ENCODE results near the gene TACC2. TPM values are rescaled to one million over a fixed set of nuclear protein-coding genes. Genes with fewer than 3 reads are reported as not detected.
"Not testable (repeated sequence)": the region's sequence is repeated elsewhere in the genome, so short reads cannot be mapped to it uniquely, and the experiment has no call there.

Gene TACC2
- polyA plus RNA-seq, 1 donor from 2014 or later: not detected

GRCh38 chr10:122001698-122002097 is 12.7 kb downstream of the TACC2 start:
- no peaks in the 10 kb centered on the region for H3K4me1 Mint-ChIP-seq
- no peak overlapping the region for H3K27ac Mint-ChIP-seq
- no peaks in the 10 kb centered on the region for H3K36me3 Mint-ChIP-seq
- H3K4me3 Mint-ChIP-seq: no peak overlapping the region
- peaks cover 2% of the 10 kb centered on the region for H3K27me3 Mint-ChIP-seq
- H3K9me3 Mint-ChIP-seq: peaks cover 6 to 35% (median 20%) of the 10 kb centered on the region in 3 donors

- H3K27ac Mint-ChIP-seq: no peak overlapping the region
- peaks cover 4% of the 10 kb centered on the region for H3K36me3 Mint-ChIP-seq
- peaks cover 11% of the 10 kb centered on the region for H3K27me3 Mint-ChIP-seq
- peaks cover 4 to 9% (median 6%) of the 10 kb centered on the region in 3 donors for H3K9me3 Mint-ChIP-seq
- H3K4me1 Mint-ChIP-seq: no peaks in the 10 kb centered on the region
- no peak overlapping the region for H3K4me3 Mint-ChIP-seq
Measured at GRCh38 chr10:122007415-122007814, 18.5 kb downstream of the TACC2 start.

GRCh38 chr10:122010405-122011050 is 21.6 kb downstream of the TACC2 start:
- peaks cover 13% of the 10 kb centered on the region for H3K27me3 Mint-ChIP-seq
- H3K36me3 Mint-ChIP-seq: peaks cover 4% of the 10 kb centered on the region
- no peak overlapping the region for H3K27ac Mint-ChIP-seq
- no peaks in the 10 kb centered on the region for H3K4me1 Mint-ChIP-seq
- H3K9me3 Mint-ChIP-seq: peaks cover 0 to 3% (median 0%) of the 10 kb centered on the region in 3 donors
- H3K4me3 Mint-ChIP-seq: no peak overlapping the region

- no peaks in the 10 kb centered on the region for H3K4me1 Mint-ChIP-seq
Measured at GRCh38 chr10:122012731-122013130, 23.8 kb downstream of the TACC2 start.

GRCh38 chr10:122013311-122013780 is 24.4 kb downstream of the TACC2 start:
- Mint-ChIP-seq H3K4me1 (no peaks in the 10 kb centered on the region), H3K36me3 (peaks cover 2% of the 10 kb centered on the region)

More at GRCh38 chr10:122012731-122013130, 23.8 kb downstream of the TACC2 start:
- Mint-ChIP-seq H3K27me3 (peaks cover 13% of the 10 kb centered on the region), H3K36me3 (peaks cover 4% of the 10 kb centered on the region), H3K9me3 (peaks cover 0 to 3% (median 0%) of the 10 kb centered on the region in 3 donors), H3K4me3 (no peak overlapping the region), H3K27ac (no peak overlapping the region)

GRCh38 chr10:122014652-122015248 is 25.8 kb downstream of the TACC2 start:
- H3K27me3 Mint-ChIP-seq: peaks cover 16% of the 10 kb centered on the region
- no peaks in the 10 kb centered on the region for H3K4me1 Mint-ChIP-seq
- H3K9me3 Mint-ChIP-seq: peaks cover 0 to 3% (median 0%) of the 10 kb centered on the region in 3 donors
- H3K4me3 Mint-ChIP-seq: no peak overlapping the region
- H3K36me3 Mint-ChIP-seq: peaks cover 2% of the 10 kb centered on the region
- H3K27ac Mint-ChIP-seq: no peak overlapping the region

More at GRCh38 chr10:122013311-122013780, 24.4 kb downstream of the TACC2 start:
- peaks cover 13% of the 10 kb centered on the region for H3K27me3 Mint-ChIP-seq
- H3K4me3 Mint-ChIP-seq: no peak overlapping the region
- peaks cover 0 to 3% (median 0%) of the 10 kb centered on the region in 3 donors for H3K9me3 Mint-ChIP-seq
- no peak overlapping the region for H3K27ac Mint-ChIP-seq

- H3K27ac Mint-ChIP-seq, H3K4me1 Mint-ChIP-seq, H3K4me3 Mint-ChIP-seq, H3K27me3 Mint-ChIP-seq, H3K36me3 Mint-ChIP-seq, H3K9me3 Mint-ChIP-seq: not testable (repeated sequence)
Measured at GRCh38 chr10:122017926-122018325, 29.0 kb downstream of the TACC2 start.

- Mint-ChIP-seq H3K4me3 (no peak overlapping the region), H3K27me3 (peaks cover 3% of the 10 kb centered on the region), H3K4me1 (no peaks in the 10 kb centered on the region)
Measured at GRCh38 chr10:122018491-122018890, 29.5 kb downstream of the TACC2 start.

GRCh38 chr10:122018951-122019413 is 30.0 kb downstream of the TACC2 start:
- no peak overlapping the region for H3K4me3 Mint-ChIP-seq
- no peaks in the 10 kb centered on the region for H3K4me1 Mint-ChIP-seq
- no peaks in the 10 kb centered on the region for H3K36me3 Mint-ChIP-seq
- no peak overlapping the region for H3K27ac Mint-ChIP-seq
- H3K9me3 Mint-ChIP-seq: peaks cover 0 to 4% (median 3%) of the 10 kb centered on the region in 3 donors
- peaks cover 3% of the 10 kb centered on the region for H3K27me3 Mint-ChIP-seq

More at GRCh38 chr10:122018491-122018890, 29.5 kb downstream of the TACC2 start:
- peaks cover 0 to 4% (median 3%) of the 10 kb centered on the region in 3 donors for H3K9me3 Mint-ChIP-seq
- H3K27ac Mint-ChIP-seq: no peak overlapping the region
- no peaks in the 10 kb centered on the region for H3K36me3 Mint-ChIP-seq

- H3K4me1 Mint-ChIP-seq: no peaks in the 10 kb centered on the region
Measured at GRCh38 chr10:122019414-122019975, 30.5 kb downstream of the TACC2 start.

GRCh38 chr10:122020226-122020625 is 31.3 kb downstream of the TACC2 start:
- H3K36me3 Mint-ChIP-seq: no peaks in the 10 kb centered on the region
- H3K9me3 Mint-ChIP-seq: peaks cover 0 to 4% (median 3%) of the 10 kb centered on the region in 3 donors
- H3K4me3 Mint-ChIP-seq: no peak overlapping the region
- no peaks in the 10 kb centered on the region for H3K4me1 Mint-ChIP-seq
- H3K27me3 Mint-ChIP-seq: peaks cover 3% of the 10 kb centered on the region
- H3K27ac Mint-ChIP-seq: no peak overlapping the region

More at GRCh38 chr10:122019414-122019975, 30.5 kb downstream of the TACC2 start:
- Mint-ChIP-seq H3K9me3 (peaks cover 0 to 4% (median 3%) of the 10 kb centered on the region in 3 donors), H3K36me3 (no peaks in the 10 kb centered on the region), H3K4me3 (no peak overlapping the region), H3K27ac (no peak overlapping the region), H3K27me3 (peaks cover 3% of the 10 kb centered on the region)

- Mint-ChIP-seq H3K27me3 (peaks cover 3% of the 10 kb centered on the region), H3K4me3 (no peak overlapping the region), H3K27ac (no peak overlapping the region), H3K4me1 (no peaks in the 10 kb centered on the region), H3K9me3 (peaks cover 0 to 4% (median 3%) of the 10 kb centered on the region in 3 donors), H3K36me3 (no peaks in the 10 kb centered on the region)
Measured at GRCh38 chr10:122021379-122021778, 32.4 kb downstream of the TACC2 start.

- no peaks in the 10 kb centered on the region for H3K36me3 Mint-ChIP-seq
- H3K4me1 Mint-ChIP-seq: no peaks in the 10 kb centered on the region
- H3K27ac Mint-ChIP-seq: no peak overlapping the region
- H3K4me3 Mint-ChIP-seq: no peak overlapping the region
- H3K9me3 Mint-ChIP-seq: peaks cover 0 to 4% (median under 1%) of the 10 kb centered on the region in 3 donors
- peaks cover 3% of the 10 kb centered on the region for H3K27me3 Mint-ChIP-seq
Measured at GRCh38 chr10:122021828-122022227, 32.9 kb downstream of the TACC2 start.

GRCh38 chr10:122022276-122022675 is 33.3 kb downstream of the TACC2 start:
- Mint-ChIP-seq H3K4me1 (no peaks in the 10 kb centered on the region), H3K36me3 (no peaks in the 10 kb centered on the region), H3K27me3 (peaks cover 3% of the 10 kb centered on the region), H3K4me3 (no peak overlapping the region), H3K27ac (no peak overlapping the region), H3K9me3 (peaks cover 0 to 4% (median 0%) of the 10 kb centered on the region in 3 donors)

GRCh38 chr10:122023257-122023656 is 34.3 kb downstream of the TACC2 start:
- not testable (repeated sequence) for H3K9me3 Mint-ChIP-seq, H3K27ac Mint-ChIP-seq, H3K36me3 Mint-ChIP-seq, H3K4me3 Mint-ChIP-seq, H3K27me3 Mint-ChIP-seq, H3K4me1 Mint-ChIP-seq

Data from IgD-negative memory B cell (primary cell).